Natural killer cell (primary cell): ENCODE measurements around the gene SLFN5. TPM values are rescaled to one million over a fixed set of nuclear protein-coding genes. Genes with fewer than 3 reads are reported as not detected.
A peak's percentile ranks its signal among the peaks of the same experiment; 100 is the strongest.

Experiments used
- ATAC-seq, 3 donors: fragments of 150-1000 bp in 2 of 3; fragments of 200-7000 bp in 1 of 3; cut with Tn5 transposase; 1 replicate in 1 of 3; 2 replicates in 2 of 3; pipeline ENCODE4 v1.10.0; 2021; ENCODE audit warnings: mild to moderate bottlenecking in 2 of 3, moderate library complexity in 2 of 3
- DNase-seq, 2 donors: peaks; one replicate each; pipeline versions ENCODE4 v3.0.0 to v3.0.0-alpha.2; 2013 to 2021; ENCODE audit warnings: mixed read lengths in 1 of 2
- H3K27ac ChIP-seq: one replicate; pipeline ENCODE4 v1.5.1; 2013; ENCODE audit warnings: mild to moderate bottlenecking, low read length
- H3K27me3 ChIP-seq: one replicate; pipeline ENCODE4 v1.6.1; 2013; ENCODE audit warnings: low read length; ENCODE audit not compliant: control insufficient read depth, insufficient read depth
- H3K36me3 ChIP-seq: one replicate; pipeline ENCODE4 v1.6.1; 2013; ENCODE audit warnings: low read length; ENCODE audit not compliant: control insufficient read depth, insufficient read depth
- H3K4me1 ChIP-seq: one replicate; pipeline ENCODE4 v1.6.1; 2013; ENCODE audit warnings: low read length; ENCODE audit not compliant: control insufficient read depth, insufficient read depth
- H3K4me3 ChIP-seq: one replicate; pipeline ENCODE4 v1.5.1; 2013; ENCODE audit warnings: low read length
- H3K9me3 ChIP-seq: one replicate; pipeline ENCODE4 v1.6.1; 2013; ENCODE audit warnings: low read length; ENCODE audit not compliant: control insufficient read depth, insufficient read depth
- H3K27ac Mint-ChIP-seq, 2 donors: one replicate each; pipeline ENCODE4 v1.8.0; 2022; ENCODE audit warnings: mild to moderate bottlenecking in 2 of 2, mixed read lengths in 2 of 2, moderate library complexity in 1 of 2
- H3K27me3 Mint-ChIP-seq, 2 donors: one replicate each; pipeline ENCODE4 v1.8.0; 2022; ENCODE audit warnings: low read depth in 2 of 2, mixed read lengths in 2 of 2
- H3K36me3 Mint-ChIP-seq: one replicate; pipeline ENCODE4 v1.8.0; 2022; ENCODE audit warnings: mixed read lengths
- H3K4me1 Mint-ChIP-seq, 2 donors: one replicate each; pipeline ENCODE4 v1.8.0; 2022; ENCODE audit warnings: mixed read lengths in 2 of 2
- H3K4me3 Mint-ChIP-seq: one replicate; pipeline ENCODE4 v1.8.0; 2022; ENCODE audit warnings: mild to moderate bottlenecking, moderate library complexity, mixed read lengths
- H3K9me3 Mint-ChIP-seq, 2 donors: one replicate each; pipeline ENCODE4 v1.8.0; 2022; ENCODE audit warnings: mixed read lengths in 2 of 2
- WGBS: methylation state at CpG from one replicate; pipeline ENCODE4 v1.1.7; 2013; ENCODE audit warnings: missing lambda C conversion rate; ENCODE audit not compliant: insufficient coverage; 5-methylcytosine and 5-hydroxymethylcytosine counted together
- intact Hi-C: fragments of 100-400 bp; cut with micrococcal nuclease; formaldehyde crosslinking; loops from one replicate; pipeline ENCODE4 v1.14.2; 2022
- total RNA-seq, 4 donors: library from RNA; stranded (reverse); fragments of 120-200 nt in 1 of 4; gene quantifications; one replicate each; pipeline versions ENCODE4 v1.2.3 to v1.2.4, GENCODE V29; 2013 to 2022
- TF ChIP-seq, protein P1 (sequence below): fragments of 200-600 bp; IDR thresholded peaks from one replicate; pipeline ENCODE4 v1.8.0; 2022; ENCODE audit warnings: antibody characterized with exemption

The SLFN5 gene
- total RNA-seq, 3 donors from 2014 or later (not counting 1 experiment from before 2014, with no cell fraction given): 118 to 164 (median 141) TPM

GRCh38 chr17:35254107-35254773 is 11.4 kb downstream of the SLFN5 start:
- H3K4me3 Mint-ChIP-seq: peak overlapping the region; percentile 50
- Histone ChIP-seq H3K27me3 (no peaks in the 10 kb centered on the region), H3K36me3 (peaks cover 29% of the 10 kb centered on the region), H3K4me1 (peaks cover 33% of the 10 kb centered on the region), H3K4me3 (no peak overlapping the region), H3K9me3 (no peaks in the 10 kb centered on the region), H3K27ac (peak overlapping the region; percentile 21)
- TF ChIP-seq, protein P1, sequence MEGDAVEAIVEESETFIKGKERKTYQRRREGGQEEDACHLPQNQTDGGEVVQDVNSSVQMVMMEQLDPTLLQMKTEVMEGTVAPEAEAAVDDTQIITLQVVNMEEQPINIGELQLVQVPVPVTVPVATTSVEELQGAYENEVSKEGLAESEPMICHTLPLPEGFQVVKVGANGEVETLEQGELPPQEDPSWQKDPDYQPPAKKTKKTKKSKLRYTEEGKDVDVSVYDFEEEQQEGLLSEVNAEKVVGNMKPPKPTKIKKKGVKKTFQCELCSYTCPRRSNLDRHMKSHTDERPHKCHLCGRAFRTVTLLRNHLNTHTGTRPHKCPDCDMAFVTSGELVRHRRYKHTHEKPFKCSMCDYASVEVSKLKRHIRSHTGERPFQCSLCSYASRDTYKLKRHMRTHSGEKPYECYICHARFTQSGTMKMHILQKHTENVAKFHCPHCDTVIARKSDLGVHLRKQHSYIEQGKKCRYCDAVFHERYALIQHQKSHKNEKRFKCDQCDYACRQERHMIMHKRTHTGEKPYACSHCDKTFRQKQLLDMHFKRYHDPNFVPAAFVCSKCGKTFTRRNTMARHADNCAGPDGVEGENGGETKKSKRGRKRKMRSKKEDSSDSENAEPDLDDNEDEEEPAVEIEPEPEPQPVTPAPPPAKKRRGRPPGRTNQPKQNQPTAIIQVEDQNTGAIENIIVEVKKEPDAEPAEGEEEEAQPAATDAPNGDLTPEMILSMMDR: no peak
- peaks cover 71 to 84% of the 10 kb centered on the region in 2 donors for H3K4me1 Mint-ChIP-seq
- intact Hi-C loops: no loop called here
- H3K27ac Mint-ChIP-seq: peak overlapping the region; percentile 97 to 100
- H3K27me3 Mint-ChIP-seq: no peaks in the 10 kb centered on the region
- DNase-seq (no peak), ATAC-seq (peak in 1 of 3 donors; percentile 58)
- peaks cover 10% of the 10 kb centered on the region for H3K36me3 Mint-ChIP-seq
- H3K9me3 Mint-ChIP-seq: no peaks in the 10 kb centered on the region
- WGBS: 90% methylated on average over 7 of the region's 8 CpGs

DNA sequence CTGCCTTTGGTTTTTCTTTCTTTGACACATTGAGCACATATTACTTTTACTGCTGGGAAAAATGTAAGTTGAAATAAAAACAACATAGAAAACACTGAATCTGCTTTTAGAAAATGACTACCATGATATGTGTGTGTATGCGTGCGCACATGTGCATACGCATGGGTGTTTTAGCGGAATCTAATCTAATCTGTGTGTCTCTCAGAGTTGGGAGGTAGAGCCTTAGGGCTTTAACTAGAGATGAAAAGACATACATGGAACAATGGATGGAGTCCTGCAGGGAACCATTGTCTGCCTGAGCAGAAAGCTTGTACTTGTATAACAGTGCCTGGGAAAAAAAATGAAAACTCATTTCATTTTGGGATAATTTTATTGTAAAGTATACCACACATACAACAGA is 12.4 kb downstream of the SLFN5 start:
- intact Hi-C loops: no loop called here
- DNase-seq (no peak), ATAC-seq (no peak)
- Histone ChIP-seq H3K27me3 (no peaks in the 10 kb centered on the region), H3K4me1 (peaks cover 33% of the 10 kb centered on the region), H3K36me3 (peaks cover 30% of the 10 kb centered on the region), H3K9me3 (no peaks in the 10 kb centered on the region), H3K27ac (no peak overlapping the region), H3K4me3 (no peak overlapping the region)
- TF ChIP-seq, protein P1: no peak
- Mint-ChIP-seq H3K27ac (peak overlapping the region; percentile 97 to 100), H3K4me1 (peaks cover 71 to 84% of the 10 kb centered on the region in 2 donors), H3K36me3 (peaks cover 13% of the 10 kb centered on the region), H3K4me3 (peak overlapping the region; percentile 35), H3K27me3 (no peaks in the 10 kb centered on the region), H3K9me3 (no peaks in the 10 kb centered on the region)
- 96% methylated on average over 4 of the region's 4 CpGs for WGBS

GRCh38 chr17:35256629-35257028 is 13.8 kb downstream of the SLFN5 start:
- peak overlapping the region; percentile 97 to 100 for H3K27ac Mint-ChIP-seq
- TF ChIP-seq, protein P1: no peak
- no peak overlapping the region for H3K27ac ChIP-seq
- H3K9me3 ChIP-seq: no peaks in the 10 kb centered on the region
- H3K9me3 Mint-ChIP-seq: no peaks in the 10 kb centered on the region
- 76% methylated on average over 5 of the region's 5 CpGs for WGBS
- intact Hi-C loops: no loop called here
- H3K4me3 Mint-ChIP-seq: no peak overlapping the region
- DNase-seq (peak in 1 of 2 donors; percentile 41), ATAC-seq (peak in 2 of 3 donors; percentile 53 to 55)
- no peaks in the 10 kb centered on the region for H3K27me3 Mint-ChIP-seq
- peaks cover 13% of the 10 kb centered on the region for H3K36me3 Mint-ChIP-seq
- H3K4me3 ChIP-seq: no peak overlapping the region
- no peaks in the 10 kb centered on the region for H3K27me3 ChIP-seq
- H3K36me3 ChIP-seq: peaks cover 43% of the 10 kb centered on the region
- H3K4me1 Mint-ChIP-seq: peaks cover 71 to 80% of the 10 kb centered on the region in 2 donors
- H3K4me1 ChIP-seq: peaks cover 37% of the 10 kb centered on the region

DNA sequence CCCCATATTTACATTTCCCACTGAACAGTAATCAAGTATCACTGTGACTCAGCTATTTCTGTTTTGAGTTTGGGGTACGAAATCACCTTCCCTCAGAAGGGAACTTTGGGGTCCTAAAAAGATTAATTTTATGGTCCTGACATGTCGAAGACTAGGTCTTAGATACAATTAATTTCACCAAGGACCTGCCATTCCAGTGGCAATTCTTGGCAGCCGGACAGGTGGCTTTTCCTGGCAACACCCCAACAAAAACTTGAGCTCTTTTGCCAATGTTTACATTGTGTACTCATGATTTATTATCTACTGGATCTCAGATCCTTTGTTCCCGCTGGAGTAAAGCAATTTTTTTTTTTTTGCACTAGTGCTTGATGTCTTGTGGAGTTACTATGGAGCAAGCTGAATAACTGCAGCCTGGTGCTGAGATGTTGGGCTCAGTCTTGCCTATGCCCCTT is 14.4 kb downstream of the SLFN5 start:
- DNase-seq: no peak
- Histone ChIP-seq H3K27ac (no peak overlapping the region), H3K27me3 (no peaks in the 10 kb centered on the region), H3K36me3 (peaks cover 48% of the 10 kb centered on the region), H3K4me1 (peaks cover 33% of the 10 kb centered on the region), H3K9me3 (no peaks in the 10 kb centered on the region), H3K4me3 (no peak overlapping the region)
- no peak for ATAC-seq
- Mint-ChIP-seq H3K4me1 (peaks cover 71 to 75% of the 10 kb centered on the region in 2 donors), H3K4me3 (no peak overlapping the region), H3K27ac (peak overlapping the region; percentile 97 to 100), H3K9me3 (no peaks in the 10 kb centered on the region), H3K27me3 (no peaks in the 10 kb centered on the region), H3K36me3 (peaks cover 13% of the 10 kb centered on the region)
- TF ChIP-seq, protein P1: no peak
- intact Hi-C loops: no loop called here
- 68% methylated on average over 4 of the region's 4 CpGs for WGBS
